NCI-H2227 treated with DMSO at 0.1 percent for 48 hours (cell line): ENCODE results near the gene RPRML.

Experiments
- DNase-seq: peaks from one replicate; lab custom pipeline; 2025; lab: John Stamatoyannopoulos, UW

Gene RPRML

DNA sequence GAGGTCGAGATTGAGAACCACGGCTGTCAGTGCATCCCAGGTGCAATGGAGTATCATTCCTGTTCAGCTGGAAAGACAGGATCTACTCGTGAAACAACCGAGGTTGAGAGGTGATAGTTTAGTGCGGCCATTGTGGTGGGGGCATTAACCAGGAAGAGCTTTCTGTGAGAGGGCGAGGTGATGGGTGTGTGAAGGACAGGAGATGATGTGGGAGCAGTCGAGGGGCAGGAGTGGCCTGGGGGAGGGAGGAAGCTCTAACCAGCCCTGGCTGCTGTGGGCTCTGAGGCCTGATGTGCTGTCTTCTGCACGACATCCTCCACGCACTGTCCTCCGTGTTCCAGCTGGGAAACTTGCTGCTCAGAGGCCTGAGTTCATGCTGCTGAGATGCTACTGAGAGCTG lies 34.1 kb downstream of the RPRML start:
- DNase-seq, result no peak

GRCh38 chr17:46943501-46944393 lies 35.3 kb downstream of the RPRML start:
- DNase-seq, result peak; percentile 20

- no peak for DNase-seq
Observed at GRCh38 chr17:46943218-46943500, 35.9 kb downstream of the RPRML start.

GRCh38 chr17:46942441-46943217 lies 36.4 kb downstream of the RPRML start:
- peak; percentile 73 for DNase-seq

DNA sequence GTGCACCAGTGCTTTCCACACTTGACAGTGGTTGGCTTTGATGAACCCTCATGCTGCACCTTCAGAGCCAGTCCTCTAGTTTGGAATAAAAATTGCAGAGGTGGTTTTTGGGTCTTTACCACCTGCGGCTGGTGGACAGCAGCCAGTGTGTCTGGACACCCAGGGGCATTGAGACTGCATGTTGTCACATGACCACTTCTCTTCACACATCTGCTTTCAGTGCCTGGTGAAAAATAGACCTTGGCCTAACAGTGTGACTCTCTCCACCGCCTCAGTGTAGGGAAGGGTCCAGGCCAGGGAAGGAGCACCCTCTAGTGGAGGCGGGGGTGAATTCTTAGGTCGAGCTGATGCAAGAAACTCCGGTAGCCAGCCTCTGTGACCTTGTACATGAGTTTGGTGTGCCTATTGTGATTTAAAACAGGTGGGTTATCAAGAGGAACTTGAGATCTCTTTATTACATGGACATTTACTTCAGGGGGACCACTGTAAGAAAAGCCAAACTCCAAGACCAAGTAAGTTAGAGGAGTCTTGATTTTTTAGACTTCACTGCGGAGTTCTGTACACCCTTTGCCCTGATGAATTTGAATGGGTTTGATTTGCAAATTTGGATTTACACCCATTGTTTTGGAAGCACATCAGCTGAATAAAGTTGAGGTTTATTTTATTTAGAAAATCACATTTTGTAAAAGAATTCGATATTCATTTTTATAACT lies 38.2 kb downstream of the RPRML start:
- DNase-seq, result peak; percentile 76

GRCh38 chr17:46935658-46936266 lies 43.3 kb downstream of the RPRML start:
- no peak for DNase-seq

DNA sequence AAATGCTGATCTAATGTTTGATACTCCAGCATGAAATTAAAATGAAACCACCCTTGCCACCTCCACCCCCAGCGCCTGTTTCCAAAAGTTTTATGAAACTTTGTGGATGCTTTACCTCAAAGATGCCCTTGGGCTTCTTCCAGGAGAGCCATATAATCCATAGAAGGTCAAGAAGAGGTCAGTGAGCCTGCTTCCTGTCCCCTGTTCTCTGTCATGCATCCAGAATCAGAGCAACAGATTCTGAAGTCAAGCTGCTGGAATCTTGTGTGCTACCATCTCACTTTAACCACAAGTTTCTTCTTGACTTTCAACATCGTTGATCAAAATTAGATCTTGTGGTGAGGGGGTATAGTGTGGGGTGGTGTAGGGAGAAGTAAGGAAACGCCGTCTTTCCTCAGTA lies 47.5 kb downstream of the RPRML start:
- DNase-seq, result no peak

DNA sequence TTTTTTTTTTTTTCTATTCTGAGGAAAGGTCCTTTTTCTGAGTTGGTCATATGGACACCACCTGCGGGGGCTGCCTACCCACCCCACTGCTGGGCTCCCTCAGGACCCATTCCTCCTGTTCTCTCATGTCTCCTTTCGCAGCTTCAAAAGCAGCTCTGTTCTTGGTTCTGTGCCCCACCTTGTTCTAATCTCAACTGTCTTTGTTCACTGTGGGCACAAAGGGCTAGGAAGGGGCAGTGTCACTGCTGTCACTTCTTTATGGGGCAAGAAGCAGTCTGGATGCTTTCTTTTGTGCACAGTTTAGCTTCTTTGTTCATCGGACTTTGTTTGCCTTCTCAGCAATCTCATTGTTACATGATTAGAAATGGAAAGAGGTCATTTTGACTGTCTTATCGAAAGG lies 49.0 kb downstream of the RPRML start:
- DNase-seq, result no peak

GRCh38 chr17:46929413-46929812 lies 49.6 kb downstream of the RPRML start:
- no peak for DNase-seq

GRCh38 chr17:46928467-46929261 lies 50.4 kb downstream of the RPRML start:
- no peak for DNase-seq
